NK-92 treated with Interleukin-12 subunit alpha and Interleukin-12 subunit beta, amount 100 ng/mL, for 24 hours (cell line): Measurements from ENCODE around the gene ATP11B.
"Not testable (repeated sequence)": the region's sequence is repeated elsewhere in the genome, so short reads cannot be mapped to it uniquely, and the experiment has no call there.

Experiments
- DNase-seq: peaks from one replicate; lab custom pipeline; 2025; lab: John Stamatoyannopoulos, UW

Gene ATP11B

GRCh38 chr3:182837855-182838454 is 44.7 kb downstream of the ATP11B start:
- DNase-seq = no peak

GRCh38 chr3:182843478-182843877 is 50.2 kb downstream of the ATP11B start:
- DNase-seq = no peak

- DNase-seq = no peak
These were observed 55.6 kb downstream of the ATP11B start for GRCh38 chr3:182848906-182849305.

GRCh38 chr3:182855076-182855475 is 61.8 kb downstream of the ATP11B start:
- DNase-seq = no peak

GRCh38 chr3:182861348-182861747 is 68.0 kb downstream of the ATP11B start:
- DNase-seq = no peak

- DNase-seq = no peak
These were observed 69.0 kb downstream of the ATP11B start for GRCh38 chr3:182862159-182862860.

- DNase-seq = no peak
These were observed 75.8 kb downstream of the ATP11B start for GRCh38 chr3:182869059-182869458.

- DNase-seq = not testable (repeated sequence)
These were observed 77.6 kb downstream of the ATP11B start for GRCh38 chr3:182870917-182871316.

GRCh38 chr3:182879031-182879611 is 85.8 kb downstream of the ATP11B start:
- DNase-seq = no peak

GRCh38 chr3:182886497-182886896 is 93.2 kb downstream of the ATP11B start:
- DNase-seq = no peak

GRCh38 chr3:182889948-182890629 is 96.8 kb downstream of the ATP11B start:
- no peak for DNase-seq

- DNase-seq = no peak
These were observed 98.1 kb downstream of the ATP11B start for GRCh38 chr3:182891364-182891763.

- no peak for DNase-seq
These were observed 98.9 kb downstream of the ATP11B start for GRCh38 chr3:182892226-182892625.

- no peak for DNase-seq
These were observed 102.3 kb downstream of the ATP11B start for GRCh38 chr3:182895513-182896112.

GRCh38 chr3:182896553-182896952 is 103.2 kb downstream of the ATP11B start:
- DNase-seq = no peak

- no peak for DNase-seq
These were observed 108.9 kb downstream of the ATP11B start for GRCh38 chr3:182902236-182902635.

- no peak for DNase-seq
These were observed 110.9 kb downstream of the ATP11B start for GRCh38 chr3:182904164-182904563.

- no peak for DNase-seq
These were observed 112.3 kb downstream of the ATP11B start for GRCh38 chr3:182905623-182906022.

- DNase-seq = no peak
These were observed 112.7 kb downstream of the ATP11B start for GRCh38 chr3:182906036-182906435.

- DNase-seq = no peak
These were observed 115.2 kb downstream of the ATP11B start for GRCh38 chr3:182908471-182908870.

GRCh38 chr3:182909318-182910040 is 116.2 kb downstream of the ATP11B start:
- DNase-seq = no peak
